Measurements from ENCODE around the gene NEO1. TPM values are rescaled to one million over a fixed set of nuclear protein-coding genes. Genes with fewer than 3 reads are reported as not detected.
"Not testable (repeated sequence)": the region's sequence is repeated elsewhere in the genome, so short reads cannot be mapped to it uniquely, and the experiment has no call there.

NEO1 gene
- total RNA-seq, 1 experiment from 2014 or later = 12.4 TPM

GRCh38 chr15:73200339-73200738 is 148.1 kb downstream of the NEO1 start:
- H3K4me1 ChIP-seq = no peaks in the 10 kb centered on the region
- H3K36me3 ChIP-seq (ENCODE audit: control insufficient read depth, insufficient read depth, low read length) = no peaks in the 10 kb centered on the region
- H3K9me3 ChIP-seq = no peaks in the 10 kb centered on the region
- Mint-ChIP-seq H3K9me3 (ENCODE audit: unreplicated experiment) (no peaks in the 10 kb centered on the region), H3K27ac (ENCODE audit: unreplicated experiment) (no peak overlapping the region), H3K27me3 (ENCODE audit: insufficient read depth, unreplicated experiment) (peaks cover 4% of the 10 kb centered on the region), H3K4me3 (ENCODE audit: unreplicated experiment) (no peak overlapping the region), H3K4me1 (ENCODE audit: low read depth, unreplicated experiment) (no peaks in the 10 kb centered on the region), H3K36me3 (ENCODE audit: insufficient read depth, unreplicated experiment) (no peaks in the 10 kb centered on the region)
- DNase-seq = no peak
- H3K27me3 ChIP-seq (replicated peaks; ENCODE audit: control insufficient read depth, insufficient read depth, low read length) = no peaks in the 10 kb centered on the region
- no TSS peak for BruUV-seq (replicated peaks)
- intact Hi-C loops (cut with micrococcal nuclease; ENCODE audit: unreplicated experiment) = no loop called here
- TF ChIP-seq CTCF (IDR thresholded peaks at IDR 0.05; ENCODE audit: insufficient read depth in 1 of 2, low read depth in 1 of 2, low read length in 1 of 2, severe bottlenecking in 1 of 2, unreplicated experiment in 1 of 2) = no peak
- H3K4me3 ChIP-seq (ENCODE audit: low read depth, low read length) = no peak overlapping the region
- CTCF ChIA-PET = no interaction called here
- POLR2A ChIA-PET = interaction anchor here (0.6 kb wide), 1 partner anchor 37 kb away, joined by 10 read pairs; no protein-coding TSS in a partner anchor

GRCh38 chr15:73210630-73211029 is 158.4 kb downstream of the NEO1 start:
- POLR2A ChIA-PET = no interaction called here
- no peak overlapping the region for H3K4me3 ChIP-seq (ENCODE audit: low read depth, low read length)
- BruUV-seq (replicated peaks) = no TSS peak
- no peak overlapping the region for H3K27ac Mint-ChIP-seq (ENCODE audit: unreplicated experiment)
- no peaks in the 10 kb centered on the region for H3K9me3 Mint-ChIP-seq (ENCODE audit: unreplicated experiment)
- H3K9me3 ChIP-seq = no peaks in the 10 kb centered on the region
- H3K27me3 ChIP-seq (replicated peaks; ENCODE audit: control insufficient read depth, insufficient read depth, low read length) = no peaks in the 10 kb centered on the region
- no peaks in the 10 kb centered on the region for H3K4me1 Mint-ChIP-seq (ENCODE audit: low read depth, unreplicated experiment)
- H3K36me3 ChIP-seq (ENCODE audit: control insufficient read depth, insufficient read depth, low read length) = no peaks in the 10 kb centered on the region
- H3K4me1 ChIP-seq = no peaks in the 10 kb centered on the region
- no peak for TF ChIP-seq CTCF (IDR thresholded peaks at IDR 0.05; ENCODE audit: insufficient read depth in 1 of 2, low read depth in 1 of 2, low read length in 1 of 2, severe bottlenecking in 1 of 2, unreplicated experiment in 1 of 2)
- H3K36me3 Mint-ChIP-seq (ENCODE audit: insufficient read depth, unreplicated experiment) = no peaks in the 10 kb centered on the region
- intact Hi-C loops (cut with micrococcal nuclease; ENCODE audit: unreplicated experiment) = no loop called here
- peaks cover 2% of the 10 kb centered on the region for H3K27me3 Mint-ChIP-seq (ENCODE audit: insufficient read depth, unreplicated experiment)
- CTCF ChIA-PET = no interaction called here
- no peak for DNase-seq
- H3K4me3 Mint-ChIP-seq (ENCODE audit: unreplicated experiment) = no peak overlapping the region

GRCh38 chr15:73212424-73212823 is 160.2 kb downstream of the NEO1 start:
- Histone ChIP-seq H3K36me3 (ENCODE audit: control insufficient read depth, insufficient read depth, low read length) (no peaks in the 10 kb centered on the region), H3K4me3 (ENCODE audit: low read depth, low read length) (no peak overlapping the region), H3K27me3 (replicated peaks; ENCODE audit: control insufficient read depth, insufficient read depth, low read length) (no peaks in the 10 kb centered on the region), H3K9me3 (no peaks in the 10 kb centered on the region), H3K4me1 (no peaks in the 10 kb centered on the region)
- H3K4me1 Mint-ChIP-seq (ENCODE audit: low read depth, unreplicated experiment) = no peaks in the 10 kb centered on the region
- no peaks in the 10 kb centered on the region for H3K9me3 Mint-ChIP-seq (ENCODE audit: unreplicated experiment)
- ChIA-PET CTCF (no interaction called here), POLR2A (no interaction called here)
- DNase-seq = no peak
- H3K27me3 Mint-ChIP-seq (ENCODE audit: insufficient read depth, unreplicated experiment) = no peaks in the 10 kb centered on the region
- intact Hi-C loops (cut with micrococcal nuclease; ENCODE audit: unreplicated experiment) = no loop called here
- H3K27ac Mint-ChIP-seq (ENCODE audit: unreplicated experiment) = no peak overlapping the region
- no peaks in the 10 kb centered on the region for H3K36me3 Mint-ChIP-seq (ENCODE audit: insufficient read depth, unreplicated experiment)
- no peak overlapping the region for H3K4me3 Mint-ChIP-seq (ENCODE audit: unreplicated experiment)
- TF ChIP-seq CTCF (IDR thresholded peaks at IDR 0.05; ENCODE audit: insufficient read depth in 1 of 2, low read depth in 1 of 2, low read length in 1 of 2, severe bottlenecking in 1 of 2, unreplicated experiment in 1 of 2) = no peak
- no TSS peak for BruUV-seq (replicated peaks)

GRCh38 chr15:73221450-73221849 is 169.2 kb downstream of the NEO1 start:
- H3K9me3 ChIP-seq; H3K36me3 ChIP-seq (ENCODE audit: control insufficient read depth, insufficient read depth, low read length); BruUV-seq (replicated peaks); H3K4me1 Mint-ChIP-seq (ENCODE audit: low read depth, unreplicated experiment); H3K27me3 ChIP-seq (replicated peaks; ENCODE audit: control insufficient read depth, insufficient read depth, low read length); H3K9me3 Mint-ChIP-seq (ENCODE audit: unreplicated experiment); intact Hi-C loops (cut with micrococcal nuclease; ENCODE audit: unreplicated experiment); H3K27me3 Mint-ChIP-seq (ENCODE audit: insufficient read depth, unreplicated experiment); H3K27ac Mint-ChIP-seq (ENCODE audit: unreplicated experiment); DNase-seq; CTCF ChIA-PET; POLR2A ChIA-PET; H3K36me3 Mint-ChIP-seq (ENCODE audit: insufficient read depth, unreplicated experiment); H3K4me3 Mint-ChIP-seq (ENCODE audit: unreplicated experiment); H3K4me1 ChIP-seq; H3K4me3 ChIP-seq (ENCODE audit: low read depth, low read length): not testable (repeated sequence)
